ENCODE measurements around the gene KDM8.

DNA sequence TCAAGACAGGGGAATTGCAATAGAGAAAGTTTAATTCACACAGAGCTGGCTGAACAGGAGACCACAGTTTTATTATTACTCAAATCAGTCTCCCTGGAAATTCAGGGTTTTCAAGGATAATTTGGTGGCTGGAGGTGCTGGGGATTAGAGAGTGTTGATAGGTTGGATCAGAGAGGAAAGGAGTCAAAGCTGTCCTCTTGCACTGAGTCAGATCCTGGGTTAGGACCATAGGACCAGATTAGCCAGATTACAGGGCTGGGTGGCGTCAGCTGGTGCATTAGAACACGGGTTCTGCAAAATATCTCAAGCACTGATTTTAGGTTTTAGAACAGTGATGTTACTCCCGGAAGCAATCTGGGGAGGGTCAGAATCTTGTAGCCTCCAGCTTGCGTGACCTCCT is 67.0 kb downstream of the KDM8 start:
- TF ChIP-seq EP300 (IDR thresholded peaks at IDR 0.05; ENCODE audit: low read length) (no peak), SMARCC2 (IDR thresholded peaks at IDR 0.05; ENCODE audit: low read depth) (no peak), KLF1 (tag; IDR thresholded peaks at IDR 0.05) (no peak), KLF10 (CRISPR knock-in tag; IDR thresholded peaks at IDR 0.05) (no peak)

Data from K562 (cell line).